Activated naive CD4-positive, alpha-beta T cell treated with anti-CD3 and anti-CD28 coated beads, Interleukin-2, amount 50 U/mL, for 72 hours (primary cell): ENCODE measurements around the gene WNT1. TPM values are rescaled to one million over a fixed set of nuclear protein-coding genes. Genes with fewer than 3 reads are reported as not detected.

ENCODE experiments used
- ATAC-seq, 2 donors: fragments of 150-1000 bp; cut with Tn5 transposase; 2 replicates each; pipeline ENCODE4 v1.10.0; 2021; ENCODE audit warnings: mild to moderate bottlenecking in 2 of 2, moderate library complexity in 2 of 2
- DNase-seq, 2 donors: peaks; one replicate each; pipeline ENCODE4 v3.0.0; 2021 to 2022; ENCODE audit warnings: low spot score in 2 of 2
- H3K27ac Mint-ChIP-seq, 2 donors: one replicate each; pipeline ENCODE4 v1.8.0; 2022; ENCODE audit warnings: mild to moderate bottlenecking in 2 of 2, mixed read lengths in 2 of 2
- H3K36me3 Mint-ChIP-seq, 2 donors: one replicate each; pipeline ENCODE4 v1.8.0; 2022; ENCODE audit warnings: mixed read lengths in 2 of 2
- H3K9me3 Mint-ChIP-seq, 2 donors: one replicate each; pipeline ENCODE4 v1.8.0; 2022; ENCODE audit warnings: mixed read lengths in 2 of 2
- total RNA-seq, 2 donors: library from RNA; stranded (reverse); gene quantifications; one replicate each; pipeline ENCODE4 v1.2.3, GENCODE V29; 2022

WNT1 gene
- total RNA-seq, 2 donors from 2014 or later: 0.27 TPM; not detected in 1

DNA sequence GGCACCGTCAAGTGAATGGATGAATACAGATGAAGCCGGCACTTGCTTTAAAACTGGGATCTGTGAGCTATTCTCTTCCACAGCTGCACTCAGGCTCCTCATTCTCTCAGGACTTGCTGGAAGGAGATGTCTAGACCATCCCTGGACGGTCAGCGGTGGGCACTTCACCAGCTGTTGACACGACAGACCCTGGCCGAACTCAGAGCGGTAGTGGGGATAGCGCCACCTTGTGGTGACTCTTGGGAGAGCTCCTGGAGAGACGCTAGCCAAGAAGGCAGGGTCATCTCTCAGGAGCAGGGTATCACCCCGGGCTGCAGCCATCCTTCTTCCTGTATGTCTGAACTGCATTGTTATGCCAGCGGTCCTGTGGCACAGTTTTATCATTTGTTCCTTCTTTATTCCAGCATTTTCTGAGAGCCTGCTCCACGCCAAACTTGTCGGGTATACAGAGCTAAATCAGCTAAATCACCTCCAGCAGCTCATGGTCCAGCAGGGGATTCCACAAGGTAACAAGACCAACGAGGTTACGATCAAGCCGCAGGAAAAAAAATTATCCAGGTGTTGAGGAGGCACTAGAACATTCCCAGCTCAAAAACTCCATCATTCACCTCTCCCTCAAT lies 10.0 kb downstream of the WNT1 start:
- no peak overlapping the region for H3K27ac Mint-ChIP-seq
- DNase-seq: peak; percentile 70 to 87
- no peaks in the 10 kb centered on the region for H3K9me3 Mint-ChIP-seq
- ATAC-seq: peak; percentile 86 to 89
- no peaks in the 10 kb centered on the region for H3K36me3 Mint-ChIP-seq

DNA sequence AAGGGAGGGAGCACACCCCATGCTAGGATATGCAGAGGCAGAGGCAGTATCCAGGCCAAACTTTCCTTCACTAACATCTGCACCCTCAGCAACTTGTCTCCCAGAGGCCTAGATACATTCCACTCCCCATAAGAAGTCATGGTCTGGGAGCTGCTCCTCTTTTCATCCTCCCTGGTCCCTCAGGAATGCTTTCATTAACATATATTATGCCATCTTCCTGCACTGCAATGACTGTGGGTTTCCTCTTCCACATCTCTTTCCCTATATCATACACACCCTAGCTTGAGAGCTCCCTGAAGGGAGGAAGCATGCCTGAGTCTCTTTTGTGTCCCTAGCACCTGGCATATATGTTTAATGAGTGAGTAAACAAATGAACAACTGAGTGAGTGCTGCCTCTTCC lies 12.4 kb downstream of the WNT1 start:
- Mint-ChIP-seq H3K9me3 (no peaks in the 10 kb centered on the region), H3K36me3 (no peaks in the 10 kb centered on the region), H3K27ac (no peak overlapping the region)
- ATAC-seq: no peak
- DNase-seq: no peak

DNA sequence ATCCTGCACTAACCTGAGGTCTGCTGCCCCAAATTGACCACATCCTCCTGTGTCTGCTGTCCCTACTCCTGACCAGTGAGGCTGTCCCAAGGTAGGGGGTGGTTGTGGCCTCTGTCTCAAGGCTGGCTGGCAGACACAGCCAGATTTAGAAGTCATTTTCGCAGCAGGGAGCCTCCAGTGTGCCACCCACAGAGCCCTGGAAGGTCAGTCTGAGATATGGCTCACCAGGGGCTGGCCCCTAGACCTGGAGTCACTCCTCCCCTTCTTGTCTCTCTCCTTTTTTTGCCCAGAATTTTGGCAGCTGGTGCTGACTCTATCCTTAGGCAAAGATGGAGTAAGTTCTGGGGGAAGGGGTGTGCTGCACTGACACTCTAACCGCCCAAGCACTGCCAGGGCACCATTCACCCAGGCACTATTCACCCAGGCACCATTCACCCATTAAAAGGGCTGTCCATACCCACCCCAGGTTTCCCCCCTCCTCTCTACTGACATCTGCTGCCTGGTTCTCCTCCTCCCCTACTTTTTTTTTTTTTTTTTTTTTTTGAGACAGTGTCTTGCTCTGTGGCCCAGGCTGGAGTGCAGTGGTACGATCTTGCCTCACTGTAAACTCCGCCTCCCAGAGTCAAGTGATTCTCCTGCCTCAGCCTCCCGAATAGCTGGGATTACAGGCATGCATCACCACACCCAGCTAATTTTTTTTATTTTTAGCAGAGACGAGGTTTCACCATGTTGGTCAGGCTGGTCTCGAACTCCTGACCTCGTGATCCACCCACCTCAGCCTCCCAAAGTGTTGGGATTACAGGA lies 13.3 kb downstream of the WNT1 start:
- no peaks in the 10 kb centered on the region for H3K9me3 Mint-ChIP-seq
- H3K27ac Mint-ChIP-seq: no peak overlapping the region
- DNase-seq (peak in 1 of 2 donors; percentile 50), ATAC-seq (no peak)
- no peaks in the 10 kb centered on the region for H3K36me3 Mint-ChIP-seq

DNA sequence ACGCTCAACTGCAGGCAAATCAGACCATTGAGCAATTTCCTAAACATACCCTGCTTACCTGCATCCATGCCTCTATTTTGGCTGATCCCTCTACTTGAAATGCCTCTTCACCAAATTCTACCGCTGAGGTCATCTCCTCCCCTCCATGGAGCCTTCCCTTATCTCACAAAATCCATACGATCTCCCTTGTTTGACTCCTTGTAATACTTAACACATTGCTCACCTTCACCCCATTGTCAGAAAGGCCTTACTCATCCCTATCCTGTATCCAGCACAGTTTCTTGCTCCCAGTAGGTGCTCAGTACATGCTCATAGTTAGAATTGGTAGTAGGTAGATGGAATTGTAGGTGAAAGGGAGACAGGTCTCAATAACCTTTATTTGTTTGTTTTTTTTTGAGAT lies 15.7 kb downstream of the WNT1 start:
- no peak for ATAC-seq
- H3K9me3 Mint-ChIP-seq: no peaks in the 10 kb centered on the region
- H3K36me3 Mint-ChIP-seq: no peaks in the 10 kb centered on the region
- no peak for DNase-seq
- H3K27ac Mint-ChIP-seq: no peak overlapping the region

DNA sequence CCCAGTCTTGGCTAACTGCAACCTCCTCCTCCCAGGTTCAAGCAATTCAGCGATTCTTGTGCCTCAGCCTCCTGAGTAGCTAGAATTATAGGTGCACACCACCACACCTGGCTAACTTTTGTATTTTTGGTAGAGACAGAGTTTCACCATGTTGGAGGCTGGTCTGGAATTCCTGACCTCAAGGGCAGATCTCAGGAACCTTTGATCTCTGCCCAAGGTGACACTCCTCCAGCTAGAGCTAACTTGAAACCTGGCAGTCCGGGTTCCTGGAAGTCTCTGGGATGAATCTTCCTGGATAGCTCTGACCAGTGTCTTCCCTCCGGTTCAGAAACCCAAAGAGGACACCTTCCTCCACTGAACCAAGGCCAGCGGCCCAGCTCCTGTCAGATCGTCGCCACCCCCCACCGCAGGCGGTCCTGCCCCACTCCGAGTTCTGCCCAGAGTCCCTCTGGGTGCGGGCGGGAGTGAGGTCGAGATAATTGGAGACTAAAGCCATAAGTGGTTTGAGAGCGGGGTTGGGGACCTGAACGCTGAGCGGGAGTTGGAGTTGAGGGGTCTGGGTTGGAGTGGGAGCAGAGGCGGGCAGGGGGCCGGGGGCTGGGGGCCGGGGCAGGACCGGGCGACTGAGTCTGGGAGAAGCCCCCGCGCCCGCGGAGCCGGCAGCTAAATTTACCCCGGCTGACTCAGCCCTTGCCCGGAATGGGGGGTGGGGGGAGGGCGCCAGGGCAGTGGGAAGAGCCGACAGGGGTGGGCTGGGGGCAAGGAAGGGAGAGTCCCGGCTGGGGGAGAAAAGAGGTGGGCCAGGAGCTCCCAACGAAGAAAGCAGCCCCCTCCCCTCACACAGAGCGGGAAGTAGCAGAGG lies 16.3 kb downstream of the WNT1 start:
- Mint-ChIP-seq H3K27ac (no peak overlapping the region), H3K36me3 (no peaks in the 10 kb centered on the region), H3K9me3 (no peaks in the 10 kb centered on the region)
- ATAC-seq (no peak), DNase-seq (peak in 1 of 2 donors; percentile 34)

DNA sequence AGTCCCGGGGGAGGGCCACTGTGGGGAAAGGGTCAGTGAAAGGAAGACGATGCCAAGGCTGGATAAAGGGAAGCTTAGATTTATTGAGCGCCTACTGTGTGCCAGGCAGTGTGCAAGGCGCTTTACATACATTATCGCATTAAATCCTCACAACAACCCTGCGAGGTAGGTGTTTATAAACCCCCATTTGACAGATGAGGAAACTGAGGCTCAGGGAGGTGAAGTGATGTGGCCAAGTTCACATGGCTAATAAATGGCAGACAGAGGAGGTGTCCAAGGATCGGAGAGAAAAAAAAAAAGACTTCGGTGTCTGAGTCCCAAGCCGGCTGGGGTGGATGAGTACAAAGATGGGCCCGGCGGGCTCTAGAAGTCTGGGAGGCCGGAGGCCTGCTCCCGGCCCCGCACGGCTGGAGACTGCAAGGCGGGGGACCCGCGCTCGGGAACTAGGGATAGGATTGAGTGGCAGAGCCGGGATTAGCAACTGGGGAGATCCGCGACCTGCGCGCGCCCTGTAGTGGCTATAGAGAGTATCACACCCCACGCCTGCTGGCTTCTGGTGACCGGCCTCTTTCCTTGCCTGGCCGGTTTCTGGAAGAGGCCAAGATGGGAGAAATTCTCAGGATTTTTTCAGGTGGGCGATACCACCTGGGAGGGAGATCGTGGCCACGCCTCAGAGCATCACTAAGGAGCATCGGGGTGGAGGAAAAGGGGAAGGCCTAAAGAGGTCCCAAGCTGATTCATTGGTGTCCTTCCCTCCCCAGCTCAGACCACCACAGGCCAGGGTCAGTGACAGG lies 17.2 kb downstream of the WNT1 start:
- Mint-ChIP-seq H3K9me3 (no peaks in the 10 kb centered on the region), H3K36me3 (no peaks in the 10 kb centered on the region), H3K27ac (no peak overlapping the region)
- DNase-seq (peak; percentile 60 to 61), ATAC-seq (peak; percentile 43 to 53)

DNA sequence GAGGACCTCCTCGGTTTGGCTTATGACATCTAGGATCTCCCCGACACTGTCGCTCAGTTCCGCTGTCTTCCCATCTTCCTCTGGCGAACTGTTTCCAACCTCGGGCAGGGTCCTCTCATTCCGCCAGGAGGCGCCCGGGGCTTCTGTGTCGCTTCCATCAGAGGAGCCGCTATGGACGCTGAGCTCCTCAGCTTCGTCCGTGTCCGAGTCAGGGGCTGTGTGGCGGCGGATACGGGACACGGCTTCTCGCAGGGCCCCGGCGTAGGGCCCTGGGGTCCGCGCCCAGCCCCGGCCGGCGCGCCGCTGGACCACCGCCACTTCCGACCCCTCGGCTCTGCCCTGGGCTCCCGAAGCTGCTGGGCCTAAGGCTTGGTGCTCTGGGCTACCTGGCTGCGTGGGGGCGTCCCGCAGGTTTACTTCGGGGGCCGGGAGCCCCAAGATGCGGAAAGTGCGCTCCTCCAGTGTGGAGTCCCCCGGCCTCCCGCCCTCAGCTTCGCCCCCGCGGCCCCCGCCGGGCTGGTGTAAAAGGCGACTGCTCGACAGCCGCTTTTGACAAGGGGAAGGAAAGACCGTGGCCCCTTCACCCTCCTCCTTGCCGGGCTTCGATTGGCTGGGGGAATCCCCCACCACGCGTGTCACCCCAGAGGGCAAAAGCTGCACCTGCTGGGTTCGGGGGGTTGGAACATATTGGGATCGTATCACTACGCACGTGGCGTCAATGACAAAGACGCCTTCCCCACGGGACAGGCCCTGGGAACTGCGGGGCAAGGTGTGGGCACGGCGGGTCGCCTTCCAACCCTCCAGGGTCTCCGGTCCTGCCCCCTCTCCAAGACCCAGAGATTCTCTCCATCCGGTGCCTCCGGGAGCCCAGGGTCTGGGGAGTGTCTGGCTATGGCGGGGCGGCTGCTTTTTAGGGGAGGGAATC lies 18.9 kb downstream of the WNT1 start:
- Mint-ChIP-seq H3K9me3 (no peaks in the 10 kb centered on the region), H3K27ac (no peak overlapping the region), H3K36me3 (peaks cover 8 to 14% of the 10 kb centered on the region in 2 donors)
- ATAC-seq (peak; percentile 49 to 64), DNase-seq (peak; percentile 68 to 74)

DNA sequence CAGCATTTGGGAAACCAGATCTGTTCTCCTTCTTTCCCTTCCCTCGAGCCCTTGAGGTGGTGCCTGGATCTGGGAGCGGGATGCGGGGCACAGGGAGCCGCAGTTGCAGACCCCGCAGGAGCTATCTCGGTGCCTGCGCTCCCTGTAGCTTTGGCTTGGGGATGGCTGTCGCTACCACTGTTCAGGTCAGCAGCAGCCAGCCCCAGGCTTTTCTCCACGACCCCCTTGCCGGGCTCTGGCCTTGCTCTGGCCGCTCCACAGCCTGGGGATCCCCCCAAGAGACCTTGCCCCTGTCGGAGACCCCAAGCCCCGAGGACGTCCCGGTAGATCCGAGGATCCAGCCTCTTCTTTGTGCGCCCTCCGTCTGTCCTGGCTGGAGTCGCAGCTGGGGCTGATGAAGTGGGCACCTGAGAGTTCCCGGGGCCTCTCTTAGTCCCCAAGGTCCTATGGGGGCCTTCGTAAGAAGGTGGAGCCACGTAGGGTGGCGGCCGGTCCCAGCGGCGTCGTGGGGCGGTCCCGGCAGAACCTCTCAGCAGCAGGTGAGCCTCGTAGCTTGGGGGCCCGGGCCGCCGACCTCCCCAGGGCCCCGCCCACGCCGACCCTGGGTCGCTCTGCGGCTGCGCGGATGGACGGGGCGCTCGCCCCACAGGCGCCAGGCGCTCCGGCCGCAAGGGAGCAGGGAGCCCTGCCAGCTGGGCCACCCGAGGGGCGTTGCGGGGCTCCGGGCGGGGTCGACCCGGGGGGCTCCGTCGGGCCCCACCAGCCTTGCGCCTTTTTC lies 19.8 kb downstream of the WNT1 start:
- Mint-ChIP-seq H3K36me3 (peaks cover 16 to 22% of the 10 kb centered on the region in 2 donors), H3K9me3 (no peaks in the 10 kb centered on the region), H3K27ac (no peak overlapping the region)
- peak; percentile 50 to 55 for DNase-seq
- ATAC-seq: peak in 1 of 2 donors; percentile 18

DNA sequence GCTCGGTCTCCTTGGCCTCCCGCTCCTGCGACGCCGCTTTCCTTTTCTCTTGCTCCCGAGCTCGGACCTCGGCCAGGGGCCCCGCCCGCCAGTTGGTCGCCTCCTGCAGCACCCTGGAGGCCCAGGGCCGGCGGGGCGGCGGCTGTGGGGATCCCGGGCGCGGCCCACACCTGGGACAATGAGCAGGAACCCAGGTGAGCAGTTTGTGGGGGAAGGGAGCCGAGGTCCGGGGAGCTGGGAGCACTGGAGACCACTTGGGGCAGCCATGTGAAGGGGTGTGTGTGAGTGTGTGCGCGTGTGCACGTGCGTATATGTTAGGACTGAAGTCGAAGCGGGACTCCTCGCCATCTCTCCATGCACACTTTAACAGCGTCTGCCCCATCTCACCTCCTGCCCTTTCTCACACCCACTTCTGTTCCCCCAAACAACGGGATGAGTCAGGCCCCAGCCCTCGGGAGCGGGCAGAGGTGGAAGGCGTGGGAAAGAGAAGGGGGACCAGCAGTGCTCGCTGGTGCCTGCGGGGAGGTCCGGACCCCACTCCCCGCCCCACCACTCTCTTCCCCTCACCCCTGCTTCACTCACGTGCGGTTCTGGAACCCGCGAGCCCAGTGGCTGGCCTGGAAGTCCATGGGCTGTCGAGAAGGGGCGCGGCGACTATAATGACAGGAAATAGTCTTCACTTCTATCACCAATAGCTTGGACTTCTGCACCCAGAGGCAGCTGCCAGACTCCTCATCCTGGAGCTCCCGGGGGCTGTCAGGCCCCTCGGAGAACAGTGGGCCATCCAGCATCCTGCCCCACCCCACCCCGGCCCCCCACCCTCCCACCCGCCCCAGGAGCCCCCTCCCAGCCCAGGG lies 20.6 kb downstream of the WNT1 start:
- Mint-ChIP-seq H3K9me3 (no peaks in the 10 kb centered on the region), H3K36me3 (peaks cover 18 to 30% of the 10 kb centered on the region in 2 donors), H3K27ac (no peak overlapping the region)
- DNase-seq (peak in 1 of 2 donors; percentile 54), ATAC-seq (peak; percentile 17 to 30)

DNA sequence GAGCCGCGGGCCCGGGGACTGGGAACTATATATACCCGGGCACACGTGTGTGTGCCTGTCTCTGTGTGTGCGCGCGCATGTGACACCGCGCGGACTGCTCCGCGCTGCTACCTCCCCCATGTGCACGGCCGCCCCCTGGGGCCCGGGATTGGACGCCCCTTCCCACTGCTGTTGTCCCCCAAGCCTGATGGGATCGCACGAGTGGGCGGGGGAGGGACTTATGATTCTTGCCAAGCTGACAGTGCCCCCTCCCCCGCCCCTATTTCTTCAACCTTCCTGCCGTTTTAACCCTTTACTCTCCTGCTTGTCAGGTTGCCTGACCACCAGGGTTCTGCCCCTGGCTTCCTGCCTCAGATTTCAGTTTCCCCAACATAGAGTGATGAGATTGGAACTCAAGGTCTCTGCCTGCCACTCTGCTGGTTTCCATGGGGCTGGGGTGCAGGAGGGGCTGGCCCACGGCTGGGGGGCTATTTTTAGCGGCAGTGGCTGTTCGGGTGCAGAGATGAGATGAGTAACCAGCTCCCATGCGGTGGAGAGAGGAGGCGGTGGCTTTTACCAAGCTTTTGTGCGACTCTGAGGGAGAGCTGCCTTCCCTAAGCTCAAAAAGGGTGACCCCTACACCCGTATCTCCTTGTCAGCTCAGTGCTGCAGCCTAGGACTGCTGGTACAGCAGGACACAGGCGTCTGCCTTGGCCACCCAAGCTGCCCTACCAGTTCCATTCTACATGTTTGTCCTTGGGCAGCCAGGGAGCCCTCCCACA lies 21.4 kb downstream of the WNT1 start, which contains the start of gene DDN:
Gene DDN (minus strand): TSS at position 5 of the 761 bp plus-strand sequence. CDS start 88 bp downstream, outside the sequence.
- H3K27ac Mint-ChIP-seq: peak within 1 kb of the TSS in 1 of 2 donors; percentile 47
- DNase-seq: peak; percentile 44 to 58

DNA sequence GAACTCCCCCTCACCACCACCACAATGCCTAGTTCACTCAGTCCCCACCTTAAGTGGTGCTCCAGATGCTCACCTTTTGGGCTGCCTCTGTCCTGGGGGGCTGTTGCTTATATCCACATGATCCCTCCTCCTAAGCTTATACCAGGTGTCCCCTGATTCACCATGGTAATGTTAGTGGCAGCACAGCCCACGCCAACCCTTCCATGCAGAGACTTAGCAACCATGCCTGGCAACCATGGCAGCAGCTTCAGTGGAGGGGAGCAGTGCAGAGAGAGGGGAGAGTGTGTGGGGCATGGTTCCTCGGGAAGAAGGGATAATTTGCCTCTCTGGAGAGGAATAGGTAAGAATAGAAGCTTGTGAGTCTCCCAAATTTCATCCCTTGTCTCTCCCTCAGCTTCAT lies 22.2 kb downstream of the WNT1 start:
- no peak for DNase-seq
- peaks cover 18 to 42% of the 10 kb centered on the region in 2 donors for H3K36me3 Mint-ChIP-seq
- ATAC-seq: no peak
- no peak overlapping the region for H3K27ac Mint-ChIP-seq
- no peaks in the 10 kb centered on the region for H3K9me3 Mint-ChIP-seq

More for the DNA sequence above, 21.4 kb downstream of the WNT1 start, which contains the start of gene DDN:
- H3K36me3 Mint-ChIP-seq: peaks cover 18 to 34% of the 10 kb centered on the region in 2 donors
- no peaks in the 10 kb centered on the region for H3K9me3 Mint-ChIP-seq
- peak; percentile 61 to 68 for ATAC-seq

DNA sequence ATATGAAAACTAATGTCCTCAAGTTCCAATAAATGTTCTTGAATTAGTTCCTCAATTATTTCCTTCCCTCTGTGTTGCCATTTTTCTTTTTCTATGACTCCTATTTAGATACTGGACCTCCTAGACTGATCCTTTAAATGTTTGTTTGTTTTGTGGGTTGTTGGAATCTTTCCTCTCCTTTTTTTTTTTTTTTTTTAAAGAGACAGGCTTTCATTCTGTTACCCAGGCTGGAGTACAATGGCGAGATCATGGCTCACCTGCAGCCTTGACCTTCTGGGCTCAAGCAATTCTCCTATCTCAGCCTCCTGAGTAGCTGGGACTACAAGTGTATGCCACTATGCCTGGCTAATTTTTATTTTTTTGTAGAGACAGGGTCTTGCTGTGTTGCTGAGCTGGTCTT lies 30.8 kb downstream of the WNT1 start:
- H3K36me3 Mint-ChIP-seq: peaks cover 0 to 24% of the 10 kb centered on the region in 2 donors
- no peaks in the 10 kb centered on the region for H3K9me3 Mint-ChIP-seq
- DNase-seq: no peak
- no peak overlapping the region for H3K27ac Mint-ChIP-seq
- no peak for ATAC-seq

DNA sequence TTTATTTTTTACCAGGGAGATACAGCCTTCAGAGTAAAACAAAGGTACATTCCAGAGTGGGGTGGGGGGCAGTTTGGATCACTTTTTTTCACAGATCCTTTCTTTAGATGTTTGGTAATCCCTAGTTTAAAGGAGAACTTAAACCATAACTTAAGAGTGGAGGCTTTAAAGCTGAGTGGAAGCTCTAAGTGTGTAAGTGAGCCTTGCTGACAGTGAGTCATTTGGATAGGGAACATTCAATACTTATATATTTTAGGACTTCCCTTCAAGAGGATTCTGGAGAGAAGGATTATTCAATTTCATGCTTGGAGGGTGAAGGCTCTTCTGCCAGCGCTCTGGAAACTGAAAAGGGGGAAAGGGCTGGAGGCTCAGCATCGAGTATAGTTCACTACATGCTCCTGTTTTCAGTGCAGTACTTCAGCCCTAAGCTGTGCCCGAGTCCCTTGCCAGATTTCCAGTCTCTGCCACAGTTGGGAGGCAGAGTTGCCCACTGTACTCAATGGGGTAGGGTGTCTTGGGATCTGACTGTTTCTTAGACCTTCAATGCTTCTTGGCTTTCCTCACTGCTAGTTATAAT lies 32.1 kb downstream of the WNT1 start:
- peaks cover 2 to 15% of the 10 kb centered on the region in 2 donors for H3K36me3 Mint-ChIP-seq
- no peak for DNase-seq
- no peak for ATAC-seq
- H3K9me3 Mint-ChIP-seq: no peaks in the 10 kb centered on the region
- H3K27ac Mint-ChIP-seq: no peak overlapping the region
